ENCODE data around the gene E2F6. TPM values are rescaled to one million over a fixed set of nuclear protein-coding genes. Genes with fewer than 3 reads are reported as not detected.

E2F6 gene
- 14.6 and 17.7 TPM in 2 replicates for total RNA-seq

GRCh38 chr2:11465485-11466306, at the start of gene E2F6:
Gene E2F6, minus strand, starts transcription at chr2:11466161. Its CDS starts 282 bp downstream, at chr2:11465879.

Other genes starting within 250 kb of the E2F6 start
- gene ROCK2, start 121.5 kb downstream of the E2F6 start, total RNA-seq = 30.0 and 51.2 TPM in 2 replicates
- 0.59 and 0.83 TPM in 2 replicates for gene GREB1, start 67.9 kb upstream of the E2F6 start, total RNA-seq
- not detected in 2 replicates for gene NTSR2, start 204.0 kb upstream of the E2F6 start, total RNA-seq